ENCODE results near the gene ZNF292. TPM values are rescaled to one million over a fixed set of nuclear protein-coding genes. Genes with fewer than 3 reads are reported as not detected.

The ZNF292 gene
- total RNA-seq, 1 experiment from 2014 or later = 45.0 TPM

DNA sequence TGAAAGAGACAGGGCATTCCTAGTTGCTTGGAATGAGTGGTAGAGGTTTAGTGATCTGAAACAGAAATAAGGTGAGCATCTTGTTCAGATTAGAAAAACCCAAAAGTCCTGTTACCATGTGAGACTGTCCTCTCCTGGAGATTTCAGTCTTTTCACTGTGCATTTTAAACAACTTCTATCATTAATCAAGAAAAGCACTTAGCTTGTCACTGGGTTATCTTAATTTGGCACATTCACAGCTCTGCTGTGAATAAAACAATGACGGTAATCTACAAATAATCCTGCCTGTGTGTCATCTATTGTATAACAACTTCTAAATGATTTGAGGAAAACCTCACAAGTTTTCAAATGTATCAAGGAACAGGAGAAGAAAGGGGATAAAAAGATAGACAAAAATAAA is 157.5 kb downstream of the ZNF292 start:
- intact Hi-C loops (cut with micrococcal nuclease; ENCODE audit: unreplicated experiment) = no loop called here
- Histone ChIP-seq H3K4me1 (ENCODE audit: insufficient read depth, low read length, poor library complexity, severe bottlenecking) (no peaks in the 10 kb centered on the region), H3K27me3 (replicated peaks; ENCODE audit: insufficient read depth, low read depth, low read length, poor library complexity) (peaks cover 33% of the 10 kb centered on the region), H3K4me3 (ENCODE audit: low read depth, low read length, poor library complexity, severe bottlenecking) (no peak overlapping the region), H3K36me3 (ENCODE audit: insufficient read depth, low read length, poor library complexity, severe bottlenecking) (no peaks in the 10 kb centered on the region), H3K9me3 (ENCODE audit: low read depth, low read length, poor library complexity, severe bottlenecking) (no peaks in the 10 kb centered on the region), H3K27ac (ENCODE audit: low read depth, low read length, poor library complexity, severe bottlenecking) (no peak overlapping the region)
- CTCF ChIA-PET = no interaction called here
- no peak for DNase-seq (ENCODE audit: low spot score)
- TF ChIP-seq EZH2 (IDR thresholded peaks at IDR 0.05; ENCODE audit: borderline replicate concordance, low read depth, low read length, poor library complexity, severe bottlenecking) = no peak
- TF ChIP-seq, protein P1, sequence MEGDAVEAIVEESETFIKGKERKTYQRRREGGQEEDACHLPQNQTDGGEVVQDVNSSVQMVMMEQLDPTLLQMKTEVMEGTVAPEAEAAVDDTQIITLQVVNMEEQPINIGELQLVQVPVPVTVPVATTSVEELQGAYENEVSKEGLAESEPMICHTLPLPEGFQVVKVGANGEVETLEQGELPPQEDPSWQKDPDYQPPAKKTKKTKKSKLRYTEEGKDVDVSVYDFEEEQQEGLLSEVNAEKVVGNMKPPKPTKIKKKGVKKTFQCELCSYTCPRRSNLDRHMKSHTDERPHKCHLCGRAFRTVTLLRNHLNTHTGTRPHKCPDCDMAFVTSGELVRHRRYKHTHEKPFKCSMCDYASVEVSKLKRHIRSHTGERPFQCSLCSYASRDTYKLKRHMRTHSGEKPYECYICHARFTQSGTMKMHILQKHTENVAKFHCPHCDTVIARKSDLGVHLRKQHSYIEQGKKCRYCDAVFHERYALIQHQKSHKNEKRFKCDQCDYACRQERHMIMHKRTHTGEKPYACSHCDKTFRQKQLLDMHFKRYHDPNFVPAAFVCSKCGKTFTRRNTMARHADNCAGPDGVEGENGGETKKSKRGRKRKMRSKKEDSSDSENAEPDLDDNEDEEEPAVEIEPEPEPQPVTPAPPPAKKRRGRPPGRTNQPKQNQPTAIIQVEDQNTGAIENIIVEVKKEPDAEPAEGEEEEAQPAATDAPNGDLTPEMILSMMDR (conservative IDR thresholded peaks at IDR 0.05; ENCODE audit: low read depth, low read length) = no peak
- BruUV-seq (replicated peaks) = no TSS peak
- POLR2A ChIA-PET (ENCODE audit: low non-redundant PET) = no interaction called here

Other genes starting within 250 kb of the ZNF292 start
- not detected in 2 replicates for gene HTR1E, start 218.0 kb upstream of the ZNF292 start, total RNA-seq (2021)
- gene CGA, start 60.5 kb upstream of the ZNF292 start, total RNA-seq (2021) = not detected in 2 replicates
- 13.6 and 18.8 TPM in 2 replicates for gene SMIM8, start 167.0 kb downstream of the ZNF292 start, total RNA-seq (2021)
- not detected in 2 replicates for gene GJB7, start 173.7 kb downstream of the ZNF292 start, total RNA-seq (2021)
- 2.1 TPM in 2 replicates for gene C6orf163, start 189.2 kb downstream of the ZNF292 start, total RNA-seq (2021)

All from A673 (cell line).